CD4-positive, alpha-beta T cell (primary cell): ENCODE results near the gene TMEM91. TPM values are rescaled to one million over a fixed set of nuclear protein-coding genes. Genes with fewer than 3 reads are reported as not detected.

Experiments used
- ATAC-seq: fragments of 200-7000 bp; cut with Tn5 transposase; one replicate; pipeline ENCODE4 v1.10.0; 2022; ENCODE audit warnings: mild to moderate bottlenecking; ENCODE audit not compliant: poor library complexity
- CTCF ChIA-PET: fragments of 350-600 bp; sonication (Branson Sonifier 250); formaldehyde crosslinking; loops from one replicate; lab custom pipeline; 2021; ENCODE audit warnings: antibody characterized with exemption, inconsistent platforms; lab: Charles Lee
- POLR2A ChIA-PET: fragments of 350-600 bp; sonication (Branson Sonifier 250); formaldehyde crosslinking; loops from one replicate; lab custom pipeline; 2021; ENCODE audit warnings: antibody characterized with exemption, inconsistent platforms; lab: Charles Lee
- DNase-seq, 14 experiments: peaks; one replicate each; pipeline ENCODE4 v3.0.0-alpha.2; 2013 to 2020; ENCODE audit warnings: mixed read lengths in 2 of 14
- H3K27ac ChIP-seq, 2 donors: one replicate each; pipeline versions ENCODE4 v1.5.1 to v1.7.0; 2013; ENCODE audit warnings: low read length in 2 of 2, low read depth in 1 of 2, mild to moderate bottlenecking in 1 of 2
- H3K27me3 ChIP-seq, 2 experiments: 1 replicate in 1 of 2; 2 replicates in 1 of 2; pipeline versions ENCODE4 v1.6.1 to v1.7.0; 2013; ENCODE audit warnings: low read length in 2 of 2, control low read depth in 1 of 2, mild to moderate bottlenecking in 1 of 2, moderate library complexity in 1 of 2; ENCODE audit not compliant: insufficient read depth in 2 of 2, control insufficient read depth in 1 of 2
- H3K36me3 ChIP-seq: one replicate; pipeline ENCODE4 v1.6.1; 2013; ENCODE audit warnings: low read length, control low read depth; ENCODE audit not compliant: insufficient read depth
- H3K4me1 ChIP-seq: one replicate; pipeline ENCODE4 v1.6.1; 2013; ENCODE audit warnings: low read length, control low read depth; ENCODE audit not compliant: insufficient read depth
- H3K4me3 ChIP-seq: one replicate; pipeline ENCODE4 v1.5.1; 2013; ENCODE audit warnings: mild to moderate bottlenecking, low read length, moderate library complexity
- H3K9me3 ChIP-seq, 2 experiments: 1 replicate in 1 of 2; 2 replicates in 1 of 2; pipeline versions ENCODE4 v1.6.1 to v1.7.0; 2013; ENCODE audit warnings: low read length in 2 of 2, mild to moderate bottlenecking in 2 of 2, control low read depth in 1 of 2, moderate library complexity in 1 of 2; ENCODE audit not compliant: control insufficient read depth in 1 of 2, insufficient read depth in 1 of 2
- H3K27ac Mint-ChIP-seq: one replicate; pipeline ENCODE4 v1.8.0; 2020; ENCODE audit warnings: mixed read lengths
- H3K27me3 Mint-ChIP-seq: one replicate; pipeline ENCODE4 v1.8.0; 2021; ENCODE audit warnings: mixed read lengths
- H3K36me3 Mint-ChIP-seq: one replicate; pipeline ENCODE4 v1.8.0; 2021; ENCODE audit warnings: low read depth, mixed read lengths
- H3K4me1 Mint-ChIP-seq: one replicate; pipeline ENCODE4 v1.8.0; 2021; ENCODE audit warnings: low read depth, mixed read lengths
- H3K4me3 Mint-ChIP-seq: one replicate; pipeline ENCODE4 v1.8.0; 2020; ENCODE audit warnings: mild to moderate bottlenecking, mixed read lengths
- H3K9me3 Mint-ChIP-seq: one replicate; pipeline ENCODE4 v1.8.0; 2020; ENCODE audit warnings: mixed read lengths
- intact Hi-C, 2 experiments: fragments of 100-400 bp; cut with DNase I in 1 of 2; cut with micrococcal nuclease in 1 of 2; formaldehyde crosslinking; loops; one replicate each; pipeline versions ENCODE4 v1.15.1 to v1.9.0; 2023 to 2025; cut with DNase I, micrococcal nuclease
- total RNA-seq, 174 experiments: library from RNA in 2 of 174; stranded (reverse) in 2 of 174; gene quantifications; one replicate each; pipeline ENCODE4 v1.2.3 and lab custom pipeline; 2021 to 2026
- TF ChIP-seq, protein P1 (sequence below): fragments of 200-600 bp; IDR thresholded peaks from one replicate; pipeline ENCODE4 v1.8.0; 2022; ENCODE audit warnings: antibody characterized with exemption, mild to moderate bottlenecking

The TMEM91 gene
- total RNA-seq, 2 experiments from 2014 or later, result 6.8 to 7.7 TPM

- H3K27me3 ChIP-seq, result no peaks in the 10 kb centered on the region
- no peaks in the 10 kb centered on the region for H3K9me3 ChIP-seq
- H3K4me1 ChIP-seq, result peaks cover 97% of the 10 kb centered on the region
- Mint-ChIP-seq H3K27ac (peak overlapping the region; percentile 97), H3K4me3 (peak overlapping the region; percentile 82), H3K27me3 (no peaks in the 10 kb centered on the region), H3K4me1 (peaks cover 72% of the 10 kb centered on the region), H3K9me3 (no peaks in the 10 kb centered on the region), H3K36me3 (peaks cover 71% of the 10 kb centered on the region)
- peak; percentile 55 for ATAC-seq
- peaks cover 55% of the 10 kb centered on the region for H3K36me3 ChIP-seq
- peak overlapping the region; percentile 64 to 89 for H3K27ac ChIP-seq
- CTCF ChIA-PET, result interaction anchor here (1.1 to 4.2 kb wide), 6 partner anchors 13 to 66 kb away, joined by 3 to 30 read pairs (median 6); partner anchors contain the start of genes HNRNPUL1 and TGFB1
- peak in 4 of 14 experiments; percentile 30 to 53 (median 42) for DNase-seq
- intact Hi-C loops, result loop anchor here (1.0 to 5.0 kb wide), 3 partner anchors 25 to 66 kb away; partner anchors contain the start of genes B9D2 (in 1 of the 2) and TGFB1 (in 1 of the 2)
- peak overlapping the region; percentile 44 for H3K4me3 ChIP-seq
- TF ChIP-seq, protein P1, sequence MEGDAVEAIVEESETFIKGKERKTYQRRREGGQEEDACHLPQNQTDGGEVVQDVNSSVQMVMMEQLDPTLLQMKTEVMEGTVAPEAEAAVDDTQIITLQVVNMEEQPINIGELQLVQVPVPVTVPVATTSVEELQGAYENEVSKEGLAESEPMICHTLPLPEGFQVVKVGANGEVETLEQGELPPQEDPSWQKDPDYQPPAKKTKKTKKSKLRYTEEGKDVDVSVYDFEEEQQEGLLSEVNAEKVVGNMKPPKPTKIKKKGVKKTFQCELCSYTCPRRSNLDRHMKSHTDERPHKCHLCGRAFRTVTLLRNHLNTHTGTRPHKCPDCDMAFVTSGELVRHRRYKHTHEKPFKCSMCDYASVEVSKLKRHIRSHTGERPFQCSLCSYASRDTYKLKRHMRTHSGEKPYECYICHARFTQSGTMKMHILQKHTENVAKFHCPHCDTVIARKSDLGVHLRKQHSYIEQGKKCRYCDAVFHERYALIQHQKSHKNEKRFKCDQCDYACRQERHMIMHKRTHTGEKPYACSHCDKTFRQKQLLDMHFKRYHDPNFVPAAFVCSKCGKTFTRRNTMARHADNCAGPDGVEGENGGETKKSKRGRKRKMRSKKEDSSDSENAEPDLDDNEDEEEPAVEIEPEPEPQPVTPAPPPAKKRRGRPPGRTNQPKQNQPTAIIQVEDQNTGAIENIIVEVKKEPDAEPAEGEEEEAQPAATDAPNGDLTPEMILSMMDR, result no peak
- POLR2A ChIA-PET, result interaction anchor here (1.0 to 5.6 kb wide), 12 partner anchors 9 to 65 kb away, joined by 3 to 106 read pairs (median 6); partner anchors contain the start of genes B9D2, CCDC97, HNRNPUL1 and TGFB1
Measured at GRCh38 chr19:41328157-41328841, 48.0 kb upstream of the TMEM91 start.

DNA sequence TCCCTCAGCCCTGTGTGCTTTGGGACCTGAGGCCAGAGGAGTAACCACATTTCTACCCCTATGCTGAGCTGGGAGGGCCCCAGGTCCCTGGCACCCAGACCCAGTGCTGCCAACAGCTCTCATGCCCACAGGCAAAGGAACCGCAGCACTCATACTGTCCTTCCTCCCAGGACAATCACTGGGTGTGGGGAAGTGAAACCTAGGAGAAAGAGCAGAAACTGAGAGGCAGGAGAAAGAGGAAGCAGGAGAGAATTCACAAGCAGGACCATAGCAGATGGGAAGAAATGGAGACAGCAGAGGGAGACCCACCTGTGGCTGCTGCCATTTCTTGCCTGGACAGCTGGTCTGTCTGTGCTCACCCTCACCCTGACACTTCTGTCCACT is 47.5 kb upstream of the TMEM91 start:
- Histone ChIP-seq H3K27me3 (no peaks in the 10 kb centered on the region), H3K9me3 (no peaks in the 10 kb centered on the region), H3K4me1 (peaks cover 95% of the 10 kb centered on the region), H3K27ac (peak overlapping the region; percentile 64 to 89), H3K4me3 (no peak overlapping the region), H3K36me3 (peaks cover 55% of the 10 kb centered on the region)
- Mint-ChIP-seq H3K4me3 (peak overlapping the region; percentile 82), H3K36me3 (peaks cover 75% of the 10 kb centered on the region), H3K27ac (peak overlapping the region; percentile 97), H3K9me3 (no peaks in the 10 kb centered on the region), H3K4me1 (peaks cover 76% of the 10 kb centered on the region), H3K27me3 (no peaks in the 10 kb centered on the region)
- DNase-seq (peak in 2 of 14 experiments; percentile 57 to 67), ATAC-seq (no peak)
- TF ChIP-seq, protein P1, result no peak
- intact Hi-C loops, result loop anchor here (1.0 to 5.0 kb wide), 3 partner anchors 24 to 67 kb away; partner anchors contain the start of genes B9D2 (in 1 of the 2) and TGFB1 (in 1 of the 2)
- ChIA-PET POLR2A (interaction anchor here (1.0 to 5.6 kb wide), 5 partner anchors 15 to 65 kb away, joined by 3 to 106 read pairs (median 19); partner anchors contain the start of genes B9D2, HNRNPUL1 and TGFB1), CTCF (interaction anchor here (0.7 to 4.2 kb wide), 5 partner anchors 10 to 65 kb away, joined by 3 to 30 read pairs (median 4); partner anchors contain the start of genes HNRNPUL1 and TGFB1)

- Mint-ChIP-seq H3K36me3 (peaks cover 78% of the 10 kb centered on the region), H3K27ac (peak overlapping the region; percentile 81), H3K4me1 (peaks cover 65% of the 10 kb centered on the region), H3K9me3 (no peaks in the 10 kb centered on the region), H3K27me3 (no peaks in the 10 kb centered on the region), H3K4me3 (peak overlapping the region; percentile 78)
- POLR2A ChIA-PET, result interaction anchor here (5.6 kb wide), 1 partner anchor 21 kb away, joined by 106 read pairs; the partner anchor contains the start of gene TGFB1
- Histone ChIP-seq H3K4me1 (peaks cover 94% of the 10 kb centered on the region), H3K36me3 (peaks cover 65% of the 10 kb centered on the region), H3K27me3 (no peaks in the 10 kb centered on the region), H3K9me3 (no peaks in the 10 kb centered on the region), H3K27ac (no peak overlapping the region), H3K4me3 (no peak overlapping the region)
- DNase-seq (peak in 3 of 14 experiments; percentile 30 to 43 (median 40)), ATAC-seq (no peak)
- TF ChIP-seq, protein P1, result no peak
- CTCF ChIA-PET, result no interaction called here
- intact Hi-C loops, result no loop called here
Measured at GRCh38 chr19:41330481-41330880, 45.9 kb upstream of the TMEM91 start.
